Frontal cortex (tissue), 4 donors: ENCODE results near the gene UBE2E1. TPM values are rescaled to one million over a fixed set of nuclear protein-coding genes. Genes with fewer than 3 reads are reported as not detected.

Source experiments
- DNase-seq, 2 donors: peaks; one replicate each; pipeline ENCODE4 v3.0.0; 2012; ENCODE audit warnings: low spot score in 2 of 2
- FAIRE-seq: peaks from 2 replicates; lab custom pipeline; 2012; peaks lifted over from hg19 to GRCh38; lab: Jason Lieb, UNC
- total RNA-seq: library from RNA; depleted of rRNA; stranded (reverse); fragments of >200 nt; gene quantifications from one replicate; pipeline ENCODE4 v1.2.3, GENCODE V29; 2014
- donor health status: control.
- donor health status: control.
- donor health status: control.

The UBE2E1 gene
- total RNA-seq, 1 donor from 2014 or later = 112 TPM

DNA sequence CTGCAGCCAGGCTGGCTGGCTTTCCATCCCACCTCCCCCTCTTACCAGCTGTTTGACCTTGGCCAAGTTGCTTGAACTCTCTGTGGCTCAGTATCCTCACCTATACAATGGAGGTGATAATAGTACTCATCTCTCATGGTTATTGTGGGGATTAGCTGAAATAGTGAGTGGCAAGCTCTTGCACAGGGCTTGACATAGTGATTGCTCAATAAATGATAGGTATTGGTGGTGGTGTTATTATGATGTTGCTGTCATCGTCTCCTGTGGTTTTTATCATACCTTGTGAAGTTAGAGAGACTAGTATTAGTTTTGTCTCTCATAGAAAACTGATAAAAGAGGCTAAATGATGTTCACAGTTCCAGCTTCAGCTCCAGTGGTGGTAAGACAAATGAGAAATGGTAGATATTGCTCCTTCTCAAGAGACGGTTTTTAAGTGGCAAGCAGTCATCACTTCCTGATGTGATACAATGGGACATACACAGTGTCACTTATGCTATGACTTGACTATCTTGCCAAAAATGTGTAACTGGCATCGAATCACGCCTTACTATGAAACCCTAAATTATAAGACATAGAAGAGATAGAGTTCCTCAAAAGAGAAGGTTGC, 12.1 kb upstream of the UBE2E1 start:
- no peak for FAIRE-seq
- DNase-seq = no peak

- FAIRE-seq = no peak
Measured at GRCh38 chr3:23795096-23795495, 10.7 kb upstream of the UBE2E1 start.

GRCh38 chr3:23796518-23796917, 9.2 kb upstream of the UBE2E1 start:
- FAIRE-seq (no peak), DNase-seq (no peak)

More at GRCh38 chr3:23795096-23795495, 10.7 kb upstream of the UBE2E1 start:
- no peak for DNase-seq

- FAIRE-seq = no peak
Measured at GRCh38 chr3:23797491-23797890, 8.3 kb upstream of the UBE2E1 start.

DNA sequence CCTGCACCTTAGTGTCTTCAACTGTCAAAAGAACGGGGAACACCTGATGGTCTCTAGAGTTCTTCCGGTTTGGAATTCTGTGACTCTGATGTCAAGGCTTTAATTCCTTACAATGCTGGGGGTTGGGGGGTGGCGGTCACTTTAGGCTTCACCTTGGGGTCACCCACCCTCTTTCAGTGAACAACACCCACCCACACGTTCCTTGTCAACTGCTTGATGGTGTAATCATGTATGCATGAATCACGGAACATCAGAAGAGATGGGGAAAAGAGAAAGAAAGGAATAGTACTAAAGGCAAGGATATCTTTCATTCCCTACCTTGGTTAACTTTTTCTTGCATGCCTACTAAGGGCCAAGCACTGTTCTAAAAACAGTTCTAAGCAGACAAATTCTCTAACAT, 7.3 kb upstream of the UBE2E1 start:
- no peak for FAIRE-seq
- DNase-seq = no peak

More at GRCh38 chr3:23797491-23797890, 8.3 kb upstream of the UBE2E1 start:
- no peak for DNase-seq

- FAIRE-seq (no peak), DNase-seq (no peak)
Measured at GRCh38 chr3:23798876-23799275, 6.9 kb upstream of the UBE2E1 start.

DNA sequence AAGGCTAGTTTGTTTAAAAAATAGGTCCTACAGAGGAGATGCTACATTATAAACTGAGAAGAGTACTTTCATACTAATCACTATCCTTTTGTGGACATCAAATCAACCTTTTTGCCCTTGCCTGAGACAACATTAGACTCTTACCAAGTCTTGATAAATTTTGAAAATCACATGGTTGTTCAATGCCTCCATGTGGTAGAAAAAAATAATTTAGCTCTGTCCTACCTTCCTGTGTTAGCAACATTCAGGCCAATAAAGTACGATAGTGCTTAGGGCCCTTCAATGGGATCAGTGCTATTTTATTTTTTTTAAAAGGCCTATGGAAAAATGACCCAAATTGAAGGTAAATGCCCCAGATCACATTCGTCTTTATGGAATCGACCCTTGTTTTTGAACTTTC, 5.0 kb upstream of the UBE2E1 start:
- FAIRE-seq (no peak), DNase-seq (no peak)

DNA sequence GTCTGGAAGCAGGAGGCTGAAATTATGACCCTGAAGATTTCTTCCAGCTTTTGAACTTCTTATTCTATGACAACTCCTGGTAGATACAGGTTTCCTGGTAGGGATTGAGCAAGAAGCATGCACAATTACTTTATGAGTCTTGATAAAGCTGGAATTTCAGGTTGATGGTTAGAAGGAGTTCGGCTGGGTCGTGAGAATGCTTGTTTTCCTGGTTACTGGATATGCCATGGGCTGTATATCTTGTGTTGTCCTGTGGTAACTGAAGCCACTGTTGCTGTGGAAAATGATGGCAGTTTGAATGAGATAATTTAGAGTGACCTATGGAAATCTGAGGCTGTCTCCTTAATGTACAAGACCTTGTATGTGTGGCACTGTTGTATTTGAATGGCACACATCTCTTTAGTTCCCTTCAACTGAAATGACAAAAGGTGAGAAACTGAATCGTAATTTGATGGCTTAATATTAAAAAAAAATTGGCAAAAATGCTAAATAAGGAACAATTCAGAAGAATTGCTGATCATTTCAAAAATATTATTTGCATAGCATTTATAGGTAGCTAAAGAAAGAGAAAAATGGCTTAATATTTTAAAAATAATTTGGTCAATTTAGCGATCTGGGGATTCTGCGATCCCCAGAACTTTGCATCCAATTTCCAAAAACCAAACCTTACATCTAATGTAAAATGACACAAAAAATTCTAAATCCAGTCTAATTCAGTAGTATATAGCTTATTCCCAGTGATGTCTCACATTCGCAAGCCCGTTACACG, 1.1 kb upstream of the UBE2E1 start:
- DNase-seq (no peak), FAIRE-seq (no peak)

DNA sequence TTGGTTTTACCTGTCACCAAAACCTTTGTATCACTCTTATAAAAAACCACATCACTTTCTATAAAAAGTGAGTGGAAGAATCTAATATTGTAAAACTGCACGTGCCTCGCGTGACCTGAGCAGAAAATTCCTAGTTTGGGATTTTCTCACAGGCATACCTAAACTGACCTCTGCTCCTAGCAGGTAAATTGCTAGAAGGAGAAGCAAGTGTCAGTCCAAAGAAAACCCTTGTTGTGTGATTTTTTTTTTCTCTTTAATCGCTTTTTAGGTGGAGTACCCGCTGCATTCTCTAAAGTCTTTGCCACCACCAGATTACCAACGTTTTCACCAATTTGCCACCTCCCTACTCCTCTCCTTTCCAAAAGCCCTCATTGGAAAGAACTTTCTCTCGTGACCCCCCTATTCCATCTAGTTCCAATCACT, 534 bp upstream of the UBE2E1 start:
- FAIRE-seq = no peak
- DNase-seq = peak in 1 of 2 donors; percentile 36

DNA sequence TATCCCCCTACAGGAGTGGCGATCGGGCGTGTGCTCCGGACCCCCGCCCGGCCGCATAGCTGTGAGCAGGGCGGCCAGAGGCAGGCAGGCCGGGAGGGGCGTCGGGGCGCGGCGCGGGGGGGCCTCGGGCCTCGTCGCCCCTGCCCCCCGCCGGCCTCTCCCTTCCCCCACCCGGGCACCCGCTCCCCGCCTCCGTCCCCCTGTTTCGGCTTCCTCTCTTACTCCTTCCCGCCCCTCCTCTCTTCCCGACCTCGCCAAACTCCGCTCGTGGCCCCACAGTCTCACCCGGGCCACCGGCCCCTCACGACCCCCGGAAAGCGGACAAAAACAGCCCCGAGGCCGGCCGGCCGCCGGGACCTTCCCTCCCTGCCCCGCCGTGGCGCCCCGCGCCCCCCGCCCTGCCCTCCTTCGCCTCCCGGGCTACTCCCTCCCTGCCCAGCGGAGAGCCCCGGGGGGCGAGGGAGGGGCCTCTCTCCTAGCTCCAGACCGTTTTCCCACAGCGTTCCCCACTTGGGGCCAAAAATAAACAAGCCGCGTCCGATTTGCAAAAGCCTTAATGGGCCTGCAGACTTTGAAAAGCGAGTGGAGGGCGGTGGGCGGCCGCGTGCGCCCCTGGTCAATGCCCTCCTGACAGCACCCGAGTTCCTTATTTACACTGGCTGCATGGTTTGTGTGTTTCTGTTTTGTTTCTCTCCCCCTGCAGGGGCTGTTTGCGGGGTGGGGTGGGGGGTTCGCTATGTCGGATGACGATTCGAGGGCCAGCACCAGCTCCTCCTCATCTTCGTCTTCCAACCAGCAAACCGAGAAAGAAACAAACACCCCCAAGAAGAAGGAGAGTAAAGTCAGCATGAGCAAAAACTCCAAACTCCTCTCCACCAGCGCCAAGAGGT, 1.0 kb downstream of the UBE2E1 start:
- DNase-seq (peak; percentile 43 to 65), FAIRE-seq (no peak)

GRCh38 chr3:23807424-23808015, 1.8 kb downstream of the UBE2E1 start:
- peak in 1 of 2 donors; percentile 54 for DNase-seq

GRCh38 chr3:23808525-23808924, 2.8 kb downstream of the UBE2E1 start:
- FAIRE-seq = no peak

More at GRCh38 chr3:23807424-23808015, 1.8 kb downstream of the UBE2E1 start:
- FAIRE-seq = no peak

GRCh38 chr3:23809294-23809693, 3.5 kb downstream of the UBE2E1 start:
- FAIRE-seq = no peak

More at GRCh38 chr3:23808525-23808924, 2.8 kb downstream of the UBE2E1 start:
- DNase-seq = no peak

GRCh38 chr3:23809840-23810342, 4.1 kb downstream of the UBE2E1 start:
- FAIRE-seq (no peak), DNase-seq (peak in 1 of 2 donors; percentile 34)

More at GRCh38 chr3:23809294-23809693, 3.5 kb downstream of the UBE2E1 start:
- DNase-seq = no peak

DNA sequence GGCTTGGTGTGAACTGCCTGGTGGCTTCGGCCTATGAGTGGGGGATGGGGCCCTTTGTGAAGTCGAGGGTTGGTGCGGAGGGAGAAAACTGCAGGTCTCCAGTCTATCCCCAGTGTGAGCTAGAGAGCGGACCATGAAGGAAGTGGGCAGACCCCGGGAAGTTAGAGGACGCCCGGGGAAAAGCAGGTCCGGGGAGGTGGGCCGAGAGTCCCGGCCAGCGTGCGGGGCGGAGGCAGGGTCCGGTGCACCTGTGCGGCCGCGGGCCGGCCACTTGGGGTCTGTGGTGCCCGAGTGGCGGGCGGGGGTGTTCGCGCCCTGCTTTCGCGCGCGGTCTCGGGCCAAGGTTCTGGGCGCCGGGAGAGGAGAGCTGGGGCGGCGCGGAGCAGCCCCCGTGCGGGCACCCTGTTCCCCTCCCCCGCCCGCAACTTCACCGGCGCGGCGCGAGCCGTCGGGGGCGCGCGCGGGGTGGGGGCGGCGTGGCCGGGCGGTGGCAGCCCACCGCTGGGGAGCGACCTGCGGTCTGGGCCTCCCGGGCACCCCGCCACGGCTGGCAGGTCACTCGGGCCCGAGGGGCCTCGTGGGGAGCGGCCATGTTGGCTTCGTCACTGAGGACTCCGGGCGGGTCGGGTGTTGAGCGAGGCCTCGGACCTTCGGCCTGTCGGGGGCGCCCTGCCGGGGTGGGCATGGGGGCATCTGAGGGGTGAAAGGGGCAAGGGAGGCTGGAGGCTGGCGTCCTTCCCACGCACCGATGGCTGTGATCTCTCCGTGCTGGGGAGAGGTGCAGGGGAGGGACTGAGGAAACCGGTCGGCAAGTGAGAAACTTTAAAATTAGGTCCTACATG, 4.8 kb downstream of the UBE2E1 start:
- FAIRE-seq (no peak), DNase-seq (peak; percentile 66 to 68)

GRCh38 chr3:23811185-23811527, 5.4 kb downstream of the UBE2E1 start:
- no peak for DNase-seq
- no peak for FAIRE-seq

DNA sequence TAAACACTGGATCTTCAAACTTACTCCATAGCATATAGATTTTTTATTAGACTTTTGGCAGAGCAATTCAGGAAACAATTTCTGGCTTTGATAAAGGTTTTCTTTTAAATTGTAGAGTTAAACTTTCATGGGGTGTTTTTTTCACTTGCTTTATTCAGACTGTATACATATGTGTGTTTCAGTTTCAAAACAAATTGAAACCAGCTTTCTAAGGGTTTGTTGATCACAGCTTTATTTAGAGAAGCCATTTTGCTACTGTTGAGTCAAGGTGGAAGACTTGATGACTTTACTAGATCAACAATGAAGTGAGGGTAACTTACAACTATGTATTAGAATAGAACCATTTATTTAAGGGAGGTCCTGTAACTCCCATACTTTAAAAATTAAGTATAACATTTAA, 6.2 kb downstream of the UBE2E1 start:
- DNase-seq (no peak), FAIRE-seq (no peak)

DNA sequence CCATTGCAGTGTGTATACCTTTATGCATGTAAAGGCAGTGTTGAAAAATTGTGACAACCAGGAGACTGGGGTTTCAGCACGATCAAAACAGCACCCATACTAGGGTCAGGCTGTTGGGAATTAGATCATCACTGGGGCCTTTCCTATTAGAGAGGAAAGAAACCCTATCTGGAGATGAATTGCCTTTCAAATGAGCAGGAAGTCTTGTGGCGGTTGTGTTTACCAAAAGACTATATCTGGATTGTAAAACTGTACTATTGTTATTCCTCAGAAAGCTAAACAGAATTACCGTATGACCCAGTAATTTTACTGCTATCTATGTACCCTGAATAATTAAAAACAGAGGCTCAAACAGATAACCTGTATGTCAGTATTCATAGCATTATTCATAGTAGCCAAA, 10.1 kb downstream of the UBE2E1 start:
- FAIRE-seq = no peak
- DNase-seq = no peak

GRCh38 chr3:23816721-23817120, 11.0 kb downstream of the UBE2E1 start:
- no peak for FAIRE-seq
- DNase-seq = no peak
